ENCODE results near the gene ZXDC.

The ZXDC gene

GRCh38 chr3:126452213-126452612, 23.5 kb downstream of the ZXDC start:
- TF ChIP-seq, protein P1, sequence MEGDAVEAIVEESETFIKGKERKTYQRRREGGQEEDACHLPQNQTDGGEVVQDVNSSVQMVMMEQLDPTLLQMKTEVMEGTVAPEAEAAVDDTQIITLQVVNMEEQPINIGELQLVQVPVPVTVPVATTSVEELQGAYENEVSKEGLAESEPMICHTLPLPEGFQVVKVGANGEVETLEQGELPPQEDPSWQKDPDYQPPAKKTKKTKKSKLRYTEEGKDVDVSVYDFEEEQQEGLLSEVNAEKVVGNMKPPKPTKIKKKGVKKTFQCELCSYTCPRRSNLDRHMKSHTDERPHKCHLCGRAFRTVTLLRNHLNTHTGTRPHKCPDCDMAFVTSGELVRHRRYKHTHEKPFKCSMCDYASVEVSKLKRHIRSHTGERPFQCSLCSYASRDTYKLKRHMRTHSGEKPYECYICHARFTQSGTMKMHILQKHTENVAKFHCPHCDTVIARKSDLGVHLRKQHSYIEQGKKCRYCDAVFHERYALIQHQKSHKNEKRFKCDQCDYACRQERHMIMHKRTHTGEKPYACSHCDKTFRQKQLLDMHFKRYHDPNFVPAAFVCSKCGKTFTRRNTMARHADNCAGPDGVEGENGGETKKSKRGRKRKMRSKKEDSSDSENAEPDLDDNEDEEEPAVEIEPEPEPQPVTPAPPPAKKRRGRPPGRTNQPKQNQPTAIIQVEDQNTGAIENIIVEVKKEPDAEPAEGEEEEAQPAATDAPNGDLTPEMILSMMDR (IDR thresholded peaks at IDR 0.05; ENCODE audit: low read length, missing control alignments) = no peak
- H3K4me3 ChIP-seq (replicated peaks; ENCODE audit: low read depth, low read length) = no peak overlapping the region

GRCh38 chr3:126451511-126451910, 24.2 kb downstream of the ZXDC start:
- TF ChIP-seq, protein P1 (IDR thresholded peaks at IDR 0.05; ENCODE audit: low read length, missing control alignments) = no peak
- no peak for DNase-seq (ENCODE audit: low read depth)
- no peak overlapping the region for H3K4me3 ChIP-seq (replicated peaks; ENCODE audit: low read depth, low read length)

More at GRCh38 chr3:126452213-126452612, 23.5 kb downstream of the ZXDC start:
- DNase-seq (ENCODE audit: low read depth) = no peak

DNA sequence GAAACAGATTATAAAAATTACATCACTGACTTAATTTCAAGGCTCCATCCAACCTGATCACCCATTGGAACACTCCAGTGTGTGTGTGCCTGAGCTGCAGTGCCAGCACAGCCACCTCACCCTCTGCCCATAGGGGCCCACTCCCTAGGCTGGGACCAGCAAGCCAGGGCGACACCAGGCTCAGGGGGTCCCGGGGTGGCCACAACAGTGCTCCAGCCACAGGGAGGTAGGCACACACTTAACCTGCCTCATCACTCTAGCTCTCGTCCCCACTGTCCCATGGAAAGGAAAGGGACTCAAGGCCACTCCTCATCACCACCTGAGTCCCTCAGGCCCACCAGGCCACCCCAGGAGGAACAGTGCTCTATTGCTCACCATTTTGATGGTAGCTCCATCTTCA, 24.9 kb downstream of the ZXDC start:
- DNase-seq (ENCODE audit: low read depth) = no peak
- no peak overlapping the region for H3K4me3 ChIP-seq (replicated peaks; ENCODE audit: low read depth, low read length)
- TF ChIP-seq, protein P1 (IDR thresholded peaks at IDR 0.05; ENCODE audit: low read length, missing control alignments) = no peak

DNA sequence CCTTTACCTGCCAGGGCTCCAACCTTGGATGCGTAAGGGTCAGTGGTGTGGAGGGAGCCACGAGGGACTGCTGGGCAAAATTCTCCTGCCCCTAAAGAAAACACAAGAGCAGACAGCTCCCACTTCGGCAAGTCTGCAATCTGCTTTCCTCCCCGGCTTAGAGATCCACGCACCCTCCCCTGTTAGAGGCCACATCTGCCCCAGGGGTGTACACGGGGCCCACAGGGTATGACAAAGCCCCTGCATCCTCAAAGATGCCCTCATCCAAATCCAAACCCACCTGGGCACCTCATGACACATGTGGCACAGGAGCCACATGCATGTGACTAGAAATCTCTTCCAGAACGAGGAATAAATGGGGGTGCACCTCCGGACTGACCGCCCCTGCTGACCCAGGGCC, 25.5 kb downstream of the ZXDC start:
- TF ChIP-seq, protein P1 (IDR thresholded peaks at IDR 0.05; ENCODE audit: low read length, missing control alignments) = no peak
- DNase-seq (ENCODE audit: low read depth) = no peak
- H3K4me3 ChIP-seq (replicated peaks; ENCODE audit: low read depth, low read length) = no peak overlapping the region

DNA sequence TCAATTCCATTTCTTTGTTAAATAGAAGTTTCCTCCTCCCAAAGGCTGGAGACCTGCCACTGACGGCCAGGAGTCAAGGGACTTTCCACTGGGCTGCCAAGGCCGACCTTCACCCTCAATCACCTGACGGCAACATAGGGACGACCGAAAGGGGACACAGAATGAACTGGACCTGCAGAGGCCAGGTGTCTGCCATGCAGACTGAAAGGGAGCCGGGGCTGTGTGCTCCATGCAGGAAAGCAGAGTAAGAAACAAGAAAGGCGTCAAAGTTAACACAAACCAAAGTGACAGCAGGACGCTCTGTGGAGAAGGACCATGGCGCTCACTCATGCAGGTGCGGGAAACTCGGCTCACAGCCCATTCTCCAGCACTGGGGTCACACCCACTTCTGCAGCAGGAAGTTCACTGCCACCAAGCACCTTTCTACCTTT, 26.1 kb downstream of the ZXDC start:
- TF ChIP-seq, protein P1 (IDR thresholded peaks at IDR 0.05; ENCODE audit: low read length, missing control alignments) = no peak
- no peak for DNase-seq (ENCODE audit: low read depth)
- H3K4me3 ChIP-seq (replicated peaks; ENCODE audit: low read depth, low read length) = no peak overlapping the region

- DNase-seq (ENCODE audit: low read depth) = no peak
- H3K4me3 ChIP-seq (replicated peaks; ENCODE audit: low read depth, low read length) = no peak overlapping the region
- TF ChIP-seq, protein P1 (IDR thresholded peaks at IDR 0.05; ENCODE audit: low read length, missing control alignments) = no peak
Observed at GRCh38 chr3:126448893-126449180, 26.9 kb downstream of the ZXDC start.

GRCh38 chr3:126448136-126448892, 27.4 kb downstream of the ZXDC start:
- TF ChIP-seq, protein P1 (IDR thresholded peaks at IDR 0.05; ENCODE audit: low read length, missing control alignments) = no peak
- no peak for DNase-seq (ENCODE audit: low read depth)
- H3K4me3 ChIP-seq (replicated peaks; ENCODE audit: low read depth, low read length) = no peak overlapping the region

Data from fibroblast of pulmonary artery (primary cell).